ENCODE measurements around the gene TAS2R41. TPM values are rescaled to one million over a fixed set of nuclear protein-coding genes. Genes with fewer than 3 reads are reported as not detected.

TAS2R41 gene
- total and polyA plus RNA-seq, 2 of the 4 experiments (the other 2 are of a cell fraction): not detected

- H3K27me3 ChIP-seq (ENCODE audit: control insufficient read depth, insufficient read depth, low read length): no peaks in the 10 kb centered on the region
- no CpG with 5 or more reads among the region's 3 CpGs for WGBS, 2 experiments (ENCODE audit: extremely low coverage in 2 of 2, insufficient read length in 1 of 2)
- H3K9me1 ChIP-seq (ENCODE audit: insufficient read depth, low read length): peaks cover 8% of the 10 kb centered on the region
- H2BK20ac ChIP-seq (ENCODE audit: low read depth, low read length): no peak overlapping the region
- DNase-seq (no peak), ATAC-seq (ENCODE audit: low read depth) (no peak)
- no peak overlapping the region for H4K8ac ChIP-seq (ENCODE audit: low read depth in 2 of 2, low read length in 2 of 2)
- no peaks in the 10 kb centered on the region; the same call in 1 of the 2 replicates for H4K20me1 ChIP-seq (ENCODE audit: insufficient read depth, low read length)
- intact Hi-C loops (cut with micrococcal nuclease) (no loop called here), dilution Hi-C loops (cut with HindIII; ENCODE audit: low sequenced_read_pairs, unreplicated experiment) (no loop called here), in situ Hi-C loops (cut with MboI; ENCODE audit: low sequenced_read_pairs) (no loop called here)
- H2AK9ac ChIP-seq (replicated peaks; ENCODE audit: low read depth, low read length, poor library complexity): no peak overlapping the region
- H3K27ac ChIP-seq (ENCODE audit: insufficient read depth, low read length): no peak overlapping the region
- no peak overlapping the region for H3K23ac ChIP-seq (ENCODE audit: low read depth, low read length)
- no peak overlapping the region for H2AK5ac ChIP-seq (ENCODE audit: low read depth, low read length)
- no peak overlapping the region for H2BK120ac ChIP-seq (ENCODE audit: low read depth, low read length)
- H2BK5ac ChIP-seq (ENCODE audit: low read depth, low read length, poor library complexity, severe bottlenecking): no peak overlapping the region
- H3K36me3 ChIP-seq (ENCODE audit: control insufficient read depth, insufficient read depth, low read length): no peaks in the 10 kb centered on the region
- H3K18ac ChIP-seq (ENCODE audit: low read depth, low read length): no peak overlapping the region
- no TSS peak for BruUV-seq (replicated peaks)
- no peak for TF ChIP-seq RAD21 (IDR thresholded peaks at IDR 0.05; ENCODE audit: low read length)
- no peak for TF ChIP-seq SMC3 (IDR thresholded peaks at IDR 0.05; ENCODE audit: low read depth, low read length)
- no peak for TF ChIP-seq NFE2L2 (IDR thresholded peaks at IDR 0.05; ENCODE audit: low read depth, low read length)
- TF ChIP-seq CTCF (conservative IDR thresholded peaks at IDR 0.05; ENCODE audit: low read depth, low read length): no peak
- TF ChIP-seq USF2 (IDR thresholded peaks at IDR 0.05; ENCODE audit: low read depth, low read length): no peak
- no peak for TF ChIP-seq CEBPB (IDR thresholded peaks at IDR 0.05; ENCODE audit: low read depth, low read length)
- TF ChIP-seq FOS (IDR thresholded peaks at IDR 0.05; ENCODE audit: low read depth, low read length): no peak
- no peak for TF ChIP-seq MXI1 (IDR thresholded peaks at IDR 0.05; ENCODE audit: borderline replicate concordance, low read depth, low read length)
- TF ChIP-seq MAZ (IDR thresholded peaks at IDR 0.05; ENCODE audit: borderline replicate concordance, low read depth, low read length): no peak
- no peak for TF ChIP-seq POLR2A (IDR thresholded peaks at IDR 0.05; ENCODE audit: low read depth, low read length)
- TF ChIP-seq RCOR1 (IDR thresholded peaks at IDR 0.05; ENCODE audit: insufficient replicate concordance, low read length): no peak
- no peak for TF ChIP-seq ELK1 (IDR thresholded peaks at IDR 0.05; ENCODE audit: borderline replicate concordance, low read depth, low read length)
- TF ChIP-seq RFX5 (IDR thresholded peaks at IDR 0.05; ENCODE audit: low read depth, low read length): no peak
- TF ChIP-seq MAFK (IDR thresholded peaks at IDR 0.05; ENCODE audit: low read depth, low read length): no peak
- no peak overlapping the region for H3K9ac ChIP-seq (ENCODE audit: low read depth, low read length)
- no peak overlapping the region for H3K4me3 ChIP-seq (ENCODE audit: insufficient read depth, low read depth, low read length)
- H3K14ac ChIP-seq (replicated peaks; ENCODE audit: low read depth, low read length): no peak overlapping the region
- H2AFZ ChIP-seq (replicated peaks; ENCODE audit: low read length, poor library complexity): no peak overlapping the region
- H4K5ac ChIP-seq (ENCODE audit: low read depth, low read length): no peak overlapping the region
- ChIA-PET CTCF (no interaction called here), POLR2A (ENCODE audit: unreplicated experiment) (interaction anchor here (0.7 kb wide), 1 partner anchor 8 kb away, joined by 3 read pairs; no protein-coding TSS in a partner anchor)
- H3K4me1 ChIP-seq (ENCODE audit: control insufficient read depth, insufficient read depth, low read length): peaks cover 12% of the 10 kb centered on the region
- H3K4ac ChIP-seq (ENCODE audit: low read depth, low read length): no peak overlapping the region
- H3K4me2 ChIP-seq (ENCODE audit: low read depth, low read length): no peak overlapping the region
- no peak overlapping the region; the same call in 2 of the 3 replicates for H2BK15ac ChIP-seq (ENCODE audit: low read depth, low read length)
- H3K79me1 ChIP-seq (ENCODE audit: low read depth in 1 of 2, low read length in 2 of 2): no peaks in the 10 kb centered on the region
- no peaks in the 10 kb centered on the region; the same call in 1 of the 2 replicates for H3K9me3 ChIP-seq (ENCODE audit: control insufficient read depth, insufficient read depth, low read length)
- H3K56ac ChIP-seq (ENCODE audit: extremely low read depth, insufficient read depth, low read length): no peak overlapping the region
- no peak overlapping the region for H4K91ac ChIP-seq (ENCODE audit: insufficient read depth, low read depth, low read length)
These were observed 15.6 kb upstream of the TAS2R41 start for GRCh38 chr7:143462045-143462444.

Measured in IMR-90 (cell line).